HG02885 (cell line): Measurements from ENCODE around the gene REPIN1.
A peak's percentile ranks its signal among the peaks of the same experiment; 100 is the strongest.

ENCODE experiments used
- ATAC-seq: cut with Tn5 transposase; IDR thresholded peaks from one replicate; pipeline ENCODE4 v1.9.1; 2021; ENCODE audit warnings: mild to moderate bottlenecking; ENCODE audit not compliant: unreplicated experiment, poor library complexity

Gene REPIN1

DNA sequence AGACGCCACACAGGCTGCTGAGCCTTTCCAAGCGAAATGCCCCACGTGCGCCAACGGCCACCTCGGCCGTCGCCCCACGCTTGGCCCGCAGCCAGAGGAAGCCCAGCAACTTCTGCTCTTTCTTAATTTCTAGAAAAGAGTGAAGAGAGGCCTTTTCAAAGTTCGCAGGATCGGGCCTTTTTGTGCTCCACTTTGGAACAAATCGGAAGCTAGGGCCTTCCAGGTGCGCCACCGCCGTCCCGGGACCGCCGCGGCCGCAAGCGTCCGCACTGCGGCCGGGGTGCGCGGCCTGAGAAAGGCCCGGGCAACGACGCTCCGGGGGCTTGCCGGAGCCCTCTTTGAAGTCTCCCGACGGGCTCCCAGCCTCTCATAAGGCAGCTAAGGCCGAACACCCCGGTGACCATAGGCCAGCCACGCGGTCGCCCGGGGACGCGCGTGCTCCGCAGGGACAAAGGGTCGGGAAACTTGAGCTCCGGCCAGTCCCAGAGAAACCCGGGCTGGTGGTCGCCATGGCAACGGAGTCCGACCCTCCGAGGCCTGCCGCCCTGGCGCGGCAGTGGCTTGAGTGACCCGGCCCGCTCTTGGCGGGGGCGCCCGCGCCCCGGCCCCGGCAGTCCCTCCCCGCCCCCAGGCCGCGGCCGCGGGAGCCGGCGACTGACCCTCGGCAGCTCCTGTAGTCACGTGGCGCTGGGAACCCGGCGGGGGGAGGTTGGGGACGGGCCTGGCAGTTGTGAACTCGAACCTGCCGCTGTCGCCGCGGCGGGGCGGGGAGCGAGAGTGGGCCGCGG is at the start of gene REPIN1:
TSS of gene REPIN1 (plus strand) at position 727 of the 788 bp plus-strand sequence. CDS start 890 bp downstream, outside the sequence.
- ATAC-seq = peak; percentile 74

DNA sequence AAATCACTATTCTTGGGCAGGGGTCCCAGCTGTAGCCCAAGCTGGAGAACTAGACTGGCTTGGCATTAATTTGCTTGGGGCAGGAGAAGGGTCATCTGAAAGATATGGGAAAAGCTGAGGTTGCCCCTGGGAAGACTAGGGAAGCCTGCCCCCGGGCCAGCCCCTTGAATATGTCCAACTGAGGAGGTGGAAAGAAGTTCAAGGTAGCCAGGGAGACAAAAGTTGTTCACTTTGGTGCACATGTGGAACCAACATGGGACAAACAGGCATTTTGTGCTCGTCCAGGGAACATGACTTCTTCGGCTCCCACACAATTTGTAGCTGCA is 46.9 kb upstream of the REPIN1 start:
- no peak for ATAC-seq

DNA sequence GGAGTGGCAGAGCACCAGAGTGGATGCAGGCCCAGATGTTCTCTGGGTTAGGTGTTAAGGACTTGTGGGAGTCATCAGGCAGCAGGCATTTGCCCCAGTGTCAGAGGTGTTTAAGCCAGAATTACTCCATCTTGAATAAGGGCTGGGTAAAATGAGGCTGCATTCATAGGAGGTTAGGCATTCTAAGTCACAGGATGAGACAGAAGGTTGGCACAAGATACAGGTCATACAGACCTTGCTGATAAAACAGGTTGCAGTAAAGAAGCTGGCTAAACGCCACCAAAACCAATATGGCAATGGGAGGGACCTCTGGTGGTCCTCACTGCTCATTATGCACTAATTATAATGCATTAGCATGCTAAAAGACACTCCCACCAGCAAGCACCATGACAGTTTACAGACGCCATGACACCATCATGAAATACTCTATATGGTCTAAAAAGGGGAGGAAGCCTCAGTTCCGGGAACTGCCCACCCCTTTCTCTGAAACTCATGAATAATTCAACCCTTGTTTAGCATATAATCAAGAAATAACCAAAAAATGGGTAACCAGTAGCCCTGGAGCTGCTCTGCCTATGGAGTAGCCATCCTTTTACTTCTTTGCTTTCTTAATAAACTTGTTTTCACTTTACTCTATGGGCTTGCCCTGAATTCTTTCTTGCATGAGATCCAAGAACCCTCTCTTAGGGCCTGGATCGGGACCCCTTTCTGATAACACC is 46.3 kb upstream of the REPIN1 start:
- ATAC-seq = peak; percentile 24

DNA sequence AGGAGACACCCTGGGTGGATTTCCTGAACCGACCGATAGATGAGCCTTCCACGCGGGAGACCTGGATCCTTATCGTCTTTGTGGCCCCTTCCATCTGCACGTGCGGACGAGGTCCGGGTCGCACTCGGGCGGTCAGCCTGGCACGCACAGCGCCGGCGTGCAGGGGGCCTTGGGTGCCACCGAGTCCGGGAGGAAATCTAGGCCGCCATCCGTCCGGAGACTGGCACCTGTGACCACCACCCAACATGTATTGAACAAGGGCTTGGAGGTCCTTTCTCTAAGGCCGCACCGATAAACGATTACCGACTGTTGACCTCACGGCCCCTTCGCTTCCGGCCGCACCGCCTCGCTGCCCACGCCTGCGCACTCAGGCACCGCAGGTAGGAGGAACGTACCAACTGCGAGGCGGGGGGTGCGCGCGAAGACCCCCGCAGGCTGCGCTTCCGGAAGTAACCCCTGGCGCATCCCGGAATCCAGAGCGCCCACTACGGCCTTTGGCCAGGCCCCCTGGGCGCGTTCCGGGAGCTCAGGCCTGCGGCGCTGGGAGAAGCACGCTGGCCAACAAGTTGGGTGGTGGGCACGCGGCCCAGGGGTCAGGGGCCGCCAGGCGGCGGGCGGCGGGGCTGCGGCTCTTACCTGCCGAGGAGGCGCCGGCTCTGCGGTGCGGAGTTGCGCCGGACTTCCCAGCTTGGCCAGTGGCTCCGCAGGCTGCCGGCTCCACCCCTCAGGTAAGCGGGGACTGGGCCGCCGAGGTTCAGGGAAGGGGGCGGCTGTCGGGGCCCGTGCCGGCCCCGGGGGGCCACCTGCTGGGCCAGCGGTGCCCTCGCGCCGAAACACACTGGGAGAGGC is 45.6 kb upstream of the REPIN1 start, which contains the start of the genes ACTR3C and LRRC61:
TSS of gene ACTR3C (minus strand) at position 713 of the 849 bp plus-strand sequence. CDS start 28,249 bp downstream, outside the sequence.
TSS of gene LRRC61 (plus strand) at position 523 of the 849 bp plus-strand sequence. CDS start 13,507 bp downstream, outside the sequence.
- peak; percentile 72 for ATAC-seq

DNA sequence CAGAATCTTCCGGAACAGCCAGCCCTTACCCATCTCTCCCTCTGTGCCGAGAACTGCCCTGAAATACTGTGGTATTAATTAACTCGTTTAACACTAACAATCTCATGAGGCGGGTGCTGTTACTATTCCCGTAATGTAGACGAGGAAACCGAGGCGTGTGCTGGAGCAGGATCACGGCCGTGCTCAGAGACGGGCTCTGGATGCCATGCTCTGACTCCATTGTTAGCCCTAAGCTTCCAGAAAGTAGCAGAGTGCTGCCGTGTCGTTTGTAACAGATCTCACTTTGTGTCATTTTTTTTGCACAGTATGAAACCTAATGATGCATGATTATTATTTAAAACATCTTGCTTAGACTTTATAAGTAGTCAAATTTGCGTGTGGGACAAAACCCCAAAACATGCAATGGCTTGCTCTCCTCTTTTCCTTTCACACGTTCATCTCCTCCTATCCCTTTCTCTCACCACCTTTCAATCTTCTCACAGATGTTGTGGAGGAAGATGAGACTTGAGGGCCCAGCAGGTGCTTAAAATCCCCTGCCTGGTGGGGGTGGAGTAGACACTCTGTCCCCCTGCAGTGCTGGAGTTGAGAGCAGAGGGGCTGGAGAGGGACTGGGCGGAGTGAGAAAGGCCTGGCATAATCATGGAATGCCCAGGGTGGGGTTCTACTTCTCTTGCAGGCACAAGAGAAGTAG is 44.8 kb upstream of the REPIN1 start:
- ATAC-seq = peak; percentile 19

DNA sequence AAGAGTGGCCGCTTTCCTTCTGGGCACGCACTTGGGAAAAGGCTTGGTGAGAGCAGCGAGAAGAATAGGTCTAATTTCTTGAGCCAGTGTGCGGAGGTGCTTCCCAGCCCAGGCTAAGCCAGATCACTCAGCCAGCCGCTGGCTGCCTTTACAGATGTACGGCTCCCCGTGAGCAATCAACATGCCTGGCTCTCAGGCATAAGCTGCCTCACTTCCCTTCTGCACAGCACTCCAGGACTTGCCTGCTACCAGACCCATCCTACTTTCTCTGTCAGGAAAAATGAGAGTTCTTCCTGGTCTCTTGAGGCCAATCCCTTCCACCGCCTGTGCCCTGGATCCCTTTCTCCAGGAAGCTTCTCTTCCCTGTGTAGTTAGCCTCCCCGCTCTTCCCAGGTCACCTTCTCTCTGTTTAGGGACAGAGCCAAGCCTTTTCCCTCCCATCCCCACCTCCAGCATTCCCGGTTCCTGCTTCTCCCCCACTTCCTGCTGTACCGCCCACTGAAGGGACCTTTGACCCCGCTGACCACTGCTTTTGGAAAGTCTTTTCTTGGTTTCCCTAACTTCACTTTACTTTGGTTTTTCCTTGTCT is 44.2 kb upstream of the REPIN1 start:
- ATAC-seq = no peak

DNA sequence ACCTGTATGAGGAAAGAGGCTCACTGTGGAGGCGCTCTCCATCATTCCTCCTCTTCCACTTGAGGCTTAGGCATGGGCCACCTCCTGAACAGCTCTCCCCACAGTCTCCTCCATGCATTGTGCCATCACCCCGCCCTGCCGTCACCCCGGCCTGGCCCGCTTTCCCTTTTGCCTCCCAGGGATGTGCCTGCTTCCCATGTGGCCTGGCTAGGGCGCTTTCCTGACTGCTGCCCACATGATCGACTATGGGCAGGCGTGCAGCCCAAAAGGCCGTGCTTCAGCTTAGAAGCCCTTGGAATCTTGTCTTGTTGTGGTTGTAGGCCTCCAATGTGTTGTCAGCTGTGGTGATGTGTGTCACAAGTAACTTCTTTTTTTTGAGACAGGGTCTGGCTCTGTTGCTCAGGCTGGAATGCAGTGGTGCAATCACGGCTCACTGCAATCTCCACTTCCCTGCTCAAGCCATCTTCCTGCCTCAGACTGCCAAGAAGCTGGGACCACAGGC is 43.5 kb upstream of the REPIN1 start:
- no peak for ATAC-seq

DNA sequence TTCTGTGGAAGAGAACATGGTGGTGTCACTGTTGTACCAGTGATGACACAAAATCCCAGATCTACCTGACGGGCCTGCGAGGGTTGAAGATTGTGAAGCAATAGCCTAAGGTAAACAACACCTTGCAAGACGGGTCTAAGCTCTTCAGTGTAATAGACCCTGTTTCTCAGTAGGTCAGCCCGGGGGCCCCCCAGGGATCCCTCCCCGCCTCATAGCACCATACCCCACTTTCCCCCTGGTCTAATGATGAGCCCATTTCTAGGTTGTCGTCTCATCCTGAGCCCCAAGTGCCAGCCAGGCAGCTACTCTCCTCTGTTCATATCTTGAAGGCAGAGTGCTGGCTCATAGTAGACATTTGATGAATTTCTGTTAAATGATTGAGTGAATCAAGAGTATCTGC is 42.7 kb upstream of the REPIN1 start:
- no peak for ATAC-seq

DNA sequence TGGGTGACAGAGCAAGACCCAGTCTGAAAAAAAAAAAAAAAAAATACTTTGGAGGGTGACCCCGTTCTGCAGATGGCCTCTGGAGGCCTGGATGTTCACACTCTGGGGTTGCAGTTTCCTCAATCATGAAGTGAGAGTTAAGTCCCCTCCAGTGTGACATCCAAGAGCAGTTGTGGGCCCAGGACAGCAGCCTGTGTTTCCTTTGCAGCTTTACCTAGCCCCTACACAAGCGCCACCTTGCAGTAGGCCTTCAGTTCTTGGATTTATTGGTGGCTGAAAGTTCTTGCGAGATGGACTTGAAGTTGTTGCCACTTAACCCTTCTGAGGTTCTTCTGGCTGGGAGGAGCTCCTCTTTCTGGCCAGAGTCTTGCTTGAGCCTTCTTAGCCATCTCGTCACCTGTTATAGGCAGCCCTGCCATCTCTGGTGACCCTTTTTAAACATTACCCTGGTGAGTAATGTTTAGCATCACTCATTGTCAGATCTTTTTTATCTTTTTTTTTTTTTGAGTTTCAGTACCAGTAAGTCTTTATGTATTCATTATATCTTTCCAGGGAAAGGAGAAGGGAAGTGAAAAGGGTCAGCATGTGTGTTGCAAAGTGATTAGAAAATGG is 41.9 kb upstream of the REPIN1 start:
- ATAC-seq = no peak

DNA sequence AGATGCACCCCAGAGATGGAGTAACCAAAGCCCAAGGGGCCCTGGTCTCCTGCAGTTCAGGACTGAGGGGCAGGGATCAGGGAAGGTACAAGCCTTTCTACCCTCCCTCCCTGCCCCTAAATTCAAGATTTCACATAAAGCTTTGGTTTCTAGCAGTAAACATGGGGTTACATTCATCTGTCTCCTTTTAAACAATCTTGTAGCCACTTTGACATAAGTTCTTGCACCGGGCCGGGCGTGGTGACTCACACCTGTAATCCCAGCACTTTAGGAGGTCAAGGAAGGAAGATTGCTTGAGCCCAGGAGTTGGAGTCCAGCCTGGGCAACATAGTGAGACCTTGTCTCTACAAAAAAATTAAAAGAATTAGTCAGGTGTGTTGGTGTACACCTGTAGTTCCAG is 41.3 kb upstream of the REPIN1 start:
- ATAC-seq = no peak

DNA sequence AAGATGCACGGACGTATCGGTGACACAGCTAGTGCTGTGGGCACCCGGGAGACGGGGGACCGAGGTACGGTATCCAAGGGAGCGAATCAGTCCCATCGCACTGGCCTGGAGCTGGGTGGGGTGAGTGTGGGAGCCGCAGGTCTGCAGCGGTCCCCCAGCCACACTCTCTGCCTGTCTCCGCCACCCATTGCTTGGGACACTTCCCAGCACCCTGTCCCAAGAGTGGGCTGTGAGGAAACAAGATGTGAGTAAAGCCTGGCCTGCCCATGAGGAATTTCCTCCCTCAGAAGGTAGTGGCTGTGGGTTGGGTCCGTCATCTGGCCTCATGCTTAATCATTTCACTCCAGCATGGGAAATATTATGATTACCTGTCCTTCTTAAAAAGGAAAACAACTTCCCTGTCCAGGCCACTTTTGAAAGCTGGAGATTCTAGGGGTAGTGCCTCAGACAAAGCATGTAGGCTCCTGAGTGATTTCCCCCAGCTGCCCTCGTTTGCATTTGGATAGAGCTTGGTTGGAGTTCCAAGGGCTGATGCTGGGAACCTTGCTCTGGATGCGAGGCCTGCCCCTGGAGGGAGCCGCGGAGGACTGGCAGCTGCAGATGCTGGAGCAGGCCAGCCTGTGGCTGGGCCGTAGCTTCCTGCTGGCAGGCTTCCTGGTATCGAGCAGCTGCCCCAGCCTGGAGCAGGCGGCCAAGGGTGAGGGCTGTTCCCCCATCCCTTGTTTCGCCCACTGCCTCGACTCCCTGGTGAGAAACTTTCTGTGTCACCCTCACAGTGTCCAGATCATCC is 39.1 kb upstream of the REPIN1 start:
- ATAC-seq = no peak

DNA sequence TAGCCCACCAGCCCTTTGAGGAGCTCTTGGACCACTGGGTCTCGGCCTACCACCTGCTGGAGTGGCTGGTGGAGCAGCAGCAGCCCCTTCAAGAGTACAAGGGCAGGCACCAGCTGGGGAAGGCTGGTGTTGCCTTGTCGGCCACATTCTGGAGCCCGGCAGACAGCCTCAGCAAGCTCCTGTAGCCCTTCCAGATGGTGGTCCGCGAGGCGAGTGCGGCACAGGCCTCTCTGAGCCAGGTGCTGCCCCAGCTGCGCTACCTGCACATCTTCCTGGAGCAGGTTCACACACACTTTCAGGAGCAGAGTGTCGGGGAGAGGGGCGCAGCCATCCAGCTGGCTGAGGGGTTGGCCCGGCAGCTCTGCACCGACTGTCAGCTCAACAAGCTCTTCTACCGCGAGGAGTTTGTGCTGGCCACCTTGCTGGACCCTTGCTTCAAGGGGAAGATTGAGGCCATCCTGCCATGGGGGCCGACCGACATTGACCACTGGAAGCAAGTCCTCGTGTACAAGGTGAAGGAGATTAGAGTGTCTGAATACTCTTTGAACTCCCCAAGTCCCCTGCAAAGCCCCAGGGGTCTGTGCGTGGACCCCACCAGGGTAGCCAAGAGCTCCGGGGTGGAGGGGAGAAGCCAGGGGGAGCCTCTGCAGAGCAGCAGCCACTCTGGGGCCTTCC is 38.3 kb upstream of the REPIN1 start:
- no peak for ATAC-seq

DNA sequence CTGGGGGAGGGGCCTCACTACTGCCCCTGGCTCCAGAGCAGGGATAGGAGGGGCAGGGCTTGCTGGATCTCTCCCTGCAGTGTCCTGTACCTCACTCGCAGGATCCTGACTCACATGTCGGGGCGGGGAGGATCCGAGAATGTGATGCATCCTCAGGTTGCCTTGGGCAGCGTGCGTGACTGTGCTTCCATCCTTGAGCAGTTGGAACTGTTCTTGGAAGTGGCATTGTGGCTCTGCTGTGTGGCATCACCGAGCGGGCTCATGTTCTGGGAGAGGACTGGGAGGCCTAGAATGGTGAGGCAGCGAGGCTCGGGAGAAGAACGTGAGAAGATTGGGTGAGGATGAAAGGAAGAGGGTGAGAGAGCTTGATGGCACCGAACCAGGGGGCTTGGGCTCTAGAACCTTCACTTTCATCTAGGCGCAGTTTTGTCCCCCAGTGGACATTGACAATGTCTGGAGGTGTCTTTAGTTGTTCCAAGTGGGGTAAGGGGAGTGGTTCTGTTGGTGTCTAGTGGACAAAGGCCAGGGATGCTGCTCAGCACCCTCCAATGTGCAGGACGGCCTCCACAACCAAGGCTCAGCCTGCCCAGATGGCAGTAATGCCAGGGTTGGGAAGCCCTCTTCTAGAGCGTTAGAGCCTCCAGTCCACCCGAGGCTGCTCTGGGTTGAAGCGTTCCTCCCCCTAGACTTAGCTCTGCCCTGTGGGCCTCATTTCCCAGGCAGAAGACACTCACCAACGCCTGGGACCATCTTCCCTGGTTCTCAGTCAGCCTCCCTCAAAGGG is 35.6 kb upstream of the REPIN1 start:
- ATAC-seq = no peak

DNA sequence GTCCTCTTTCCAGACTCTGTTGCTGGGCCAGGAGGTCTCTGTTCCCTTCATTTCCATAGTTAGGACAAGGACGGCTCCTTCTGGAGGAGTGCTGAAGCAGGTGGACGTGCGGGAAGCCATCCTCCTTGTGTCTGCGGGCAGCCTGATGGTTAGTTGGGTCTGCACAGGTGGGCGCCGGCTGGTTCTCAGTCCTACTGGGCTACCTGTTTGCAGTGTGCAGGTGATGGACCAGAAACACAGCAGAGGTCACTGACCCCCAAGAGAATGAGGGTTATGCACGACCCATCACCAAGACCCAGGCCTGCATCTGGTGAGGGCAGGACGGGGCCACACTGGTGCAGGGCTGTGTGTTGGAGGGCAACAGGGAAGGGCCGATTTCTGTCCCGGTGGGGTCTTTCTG is 35.0 kb upstream of the REPIN1 start:
- ATAC-seq = no peak

DNA sequence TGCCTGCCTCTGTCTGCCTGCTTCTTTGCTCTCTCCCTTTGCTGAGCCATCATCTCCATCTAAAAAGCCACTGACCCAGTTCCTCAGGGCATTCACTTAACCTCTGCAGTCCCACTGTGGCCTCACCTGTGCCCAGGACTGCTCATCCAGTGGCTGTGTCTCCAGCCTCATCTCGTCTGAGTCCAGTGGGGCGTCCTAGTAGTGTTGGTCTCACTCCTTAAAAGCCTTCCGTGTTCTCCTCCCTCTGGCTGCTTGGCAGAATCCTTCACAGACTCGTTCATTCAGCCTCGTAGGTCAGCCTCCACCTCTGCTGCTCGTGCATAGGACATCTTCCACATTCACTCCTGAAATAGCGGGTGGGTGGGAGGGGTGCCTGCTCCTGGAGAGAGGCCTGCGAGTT is 34.5 kb upstream of the REPIN1 start:
- no peak for ATAC-seq

DNA sequence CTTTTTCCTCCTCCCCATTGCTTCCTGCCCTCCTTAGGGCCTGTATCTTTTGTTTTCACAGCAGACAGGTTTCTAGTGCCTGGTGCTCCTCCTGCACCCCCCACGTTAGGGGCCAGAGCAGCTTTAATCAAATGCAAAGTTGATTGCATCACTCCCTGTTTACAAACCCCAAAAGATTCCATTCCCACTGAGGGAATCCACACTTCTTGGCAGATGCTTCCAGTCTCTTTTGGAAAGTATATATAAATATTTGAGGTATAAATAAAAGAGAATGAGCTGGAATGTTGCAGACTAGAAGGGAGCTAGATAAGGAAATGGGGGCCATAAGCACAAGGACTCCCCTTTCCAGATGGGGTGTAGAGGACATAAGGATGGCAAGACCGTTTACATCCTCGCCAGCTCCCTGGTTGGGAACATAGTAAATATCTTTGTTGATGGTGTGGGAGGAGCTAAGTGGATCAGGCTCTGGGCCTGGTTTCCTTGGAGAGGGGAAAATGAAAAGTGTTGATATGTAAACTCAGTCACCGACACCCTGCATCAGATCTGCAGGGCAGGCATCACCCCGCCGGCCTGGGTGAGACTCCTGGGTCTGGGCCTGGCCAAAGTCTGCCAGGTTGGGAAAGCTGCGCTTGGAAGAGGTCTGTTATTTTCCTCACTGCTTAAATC is 33.4 kb upstream of the REPIN1 start:
- ATAC-seq = no peak

DNA sequence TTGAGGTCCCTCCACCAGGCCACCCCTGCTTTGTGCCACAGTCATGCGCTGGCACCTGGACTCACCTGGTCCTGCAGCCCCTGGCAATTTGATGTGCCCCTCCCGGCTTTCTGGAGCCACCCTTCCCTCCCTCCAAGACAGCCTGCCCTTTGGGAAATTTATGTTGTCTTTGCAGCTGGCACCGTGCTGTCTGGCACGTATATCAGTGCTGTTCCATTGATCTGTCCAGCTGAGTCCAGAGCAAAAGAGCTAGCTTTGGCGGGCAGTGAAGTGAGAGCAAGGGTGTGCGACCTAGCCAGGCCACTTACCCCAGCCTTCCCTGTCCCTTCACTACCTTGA is 32.9 kb upstream of the REPIN1 start:
- no peak for ATAC-seq
